Stimulated activated CD4-positive, alpha-beta T cell treated with anti-CD3 and anti-CD28 coated beads, Interleukin-4, amount 100 ng/mL, for 48 hours (primary cell): ENCODE results near the gene CIC.
"Not testable (repeated sequence)": the region's sequence is repeated elsewhere in the genome, so short reads cannot be mapped to it uniquely, and the experiment has no call there.

Source experiments
- DNase-seq, 2 donors: peaks; one replicate each; pipeline ENCODE4 v3.0.0-alpha.2; 2020; ENCODE audit warnings: low read depth in 2 of 2

Gene CIC

GRCh38 chr19:42333975-42334696 is 65.1 kb downstream of the CIC start:
- DNase-seq: no peak

DNA sequence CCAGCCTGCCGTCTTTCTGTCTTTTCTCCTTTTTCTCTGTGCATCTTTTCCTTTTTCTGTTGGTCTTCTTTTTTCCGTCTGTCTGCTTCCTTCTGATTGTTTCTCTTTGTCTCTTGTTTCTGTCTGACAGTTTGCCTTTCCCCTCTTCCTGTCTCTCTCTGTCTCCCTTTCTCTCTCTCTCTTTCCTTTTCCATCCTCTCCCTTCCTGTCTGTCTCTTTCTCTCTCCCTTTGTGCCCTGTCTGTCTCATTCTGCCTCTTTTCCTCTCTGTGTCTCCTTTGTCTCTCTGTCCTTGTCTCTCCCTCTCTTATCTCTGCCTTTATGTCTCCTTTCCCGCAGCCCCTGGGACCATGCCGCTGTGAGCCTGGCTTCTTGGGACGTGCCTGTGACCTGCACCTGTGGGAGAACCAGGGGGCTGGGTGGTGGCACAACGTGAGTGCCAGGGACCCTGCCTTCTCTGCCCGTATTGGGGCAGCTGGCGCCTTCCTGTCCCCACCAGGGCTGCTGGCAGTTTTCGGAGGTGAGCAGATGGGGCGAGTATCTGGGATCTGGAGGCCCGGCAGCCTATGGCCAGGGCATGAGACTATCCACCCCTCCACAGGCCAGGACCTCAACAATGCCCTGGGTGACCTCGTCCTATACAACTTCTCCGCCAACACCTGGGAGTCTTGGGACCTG is 65.8 kb downstream of the CIC start:
- DNase-seq: no peak

DNA sequence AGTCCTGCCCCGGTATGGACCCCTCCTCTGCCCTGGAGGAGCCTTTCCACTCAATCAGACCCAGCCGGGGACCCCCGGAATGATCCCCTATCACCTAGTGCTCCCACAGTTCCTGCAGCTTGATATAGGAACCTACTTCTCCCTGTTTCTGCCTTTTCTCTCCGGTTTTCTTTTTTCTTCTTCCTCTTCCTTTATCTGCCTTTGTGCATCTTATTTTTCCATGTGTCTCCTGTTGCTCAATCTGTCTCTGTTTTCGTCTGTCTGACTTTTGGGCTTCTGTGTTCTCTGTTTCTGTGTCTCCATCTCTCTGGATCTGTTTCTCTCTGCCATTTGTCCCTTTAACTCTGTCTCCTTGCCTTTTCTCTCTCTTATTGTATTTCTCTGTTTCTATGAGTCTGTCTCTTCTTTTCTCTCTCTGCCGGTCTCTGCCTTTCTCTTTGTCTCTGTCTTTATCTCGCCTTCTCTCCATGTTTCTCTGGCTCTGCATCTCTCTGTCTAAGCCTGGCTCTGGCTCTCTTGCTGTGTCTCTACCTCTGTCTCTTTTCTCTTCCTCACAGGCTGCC is 66.4 kb downstream of the CIC start:
- DNase-seq: no peak

GRCh38 chr19:42335971-42336370 is 66.9 kb downstream of the CIC start:
- no peak for DNase-seq

DNA sequence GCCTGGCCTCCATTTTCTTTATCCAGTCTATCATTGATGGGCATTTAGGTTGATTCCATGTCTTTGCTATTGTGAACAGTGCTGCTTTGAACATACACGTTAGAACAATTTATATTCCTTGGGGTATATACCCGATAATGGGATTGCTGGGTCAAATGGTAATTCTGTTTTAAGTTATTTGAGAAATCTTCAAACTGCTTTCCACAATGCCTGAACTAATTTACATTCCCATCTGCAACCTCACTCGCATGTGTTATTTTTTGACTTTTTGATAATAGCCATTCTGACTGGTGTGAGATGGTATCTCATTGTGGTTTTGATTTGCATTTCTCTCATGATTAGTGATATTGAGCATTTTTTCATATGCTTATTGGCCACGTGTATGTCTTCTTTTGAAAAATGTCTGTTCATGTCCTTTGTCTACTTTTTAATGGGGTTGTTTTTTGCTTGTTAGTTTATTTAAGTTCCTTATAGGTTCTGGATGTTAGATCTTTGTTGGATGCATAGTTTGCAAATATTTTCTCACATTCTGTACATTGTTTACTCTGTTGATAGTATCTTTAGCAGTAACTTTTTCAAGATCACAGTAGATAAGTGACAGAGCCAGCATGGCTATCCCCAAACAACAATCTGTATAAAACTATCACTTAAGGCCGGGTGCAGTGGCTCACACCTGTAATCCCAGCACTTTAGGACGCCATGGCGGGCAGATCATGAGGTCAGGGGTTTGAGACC is 70.2 kb downstream of the CIC start:
- not testable (repeated sequence) for DNase-seq

- DNase-seq: not testable (repeated sequence)
Measured at GRCh38 chr19:42339922-42340321, 70.9 kb downstream of the CIC start.

DNA sequence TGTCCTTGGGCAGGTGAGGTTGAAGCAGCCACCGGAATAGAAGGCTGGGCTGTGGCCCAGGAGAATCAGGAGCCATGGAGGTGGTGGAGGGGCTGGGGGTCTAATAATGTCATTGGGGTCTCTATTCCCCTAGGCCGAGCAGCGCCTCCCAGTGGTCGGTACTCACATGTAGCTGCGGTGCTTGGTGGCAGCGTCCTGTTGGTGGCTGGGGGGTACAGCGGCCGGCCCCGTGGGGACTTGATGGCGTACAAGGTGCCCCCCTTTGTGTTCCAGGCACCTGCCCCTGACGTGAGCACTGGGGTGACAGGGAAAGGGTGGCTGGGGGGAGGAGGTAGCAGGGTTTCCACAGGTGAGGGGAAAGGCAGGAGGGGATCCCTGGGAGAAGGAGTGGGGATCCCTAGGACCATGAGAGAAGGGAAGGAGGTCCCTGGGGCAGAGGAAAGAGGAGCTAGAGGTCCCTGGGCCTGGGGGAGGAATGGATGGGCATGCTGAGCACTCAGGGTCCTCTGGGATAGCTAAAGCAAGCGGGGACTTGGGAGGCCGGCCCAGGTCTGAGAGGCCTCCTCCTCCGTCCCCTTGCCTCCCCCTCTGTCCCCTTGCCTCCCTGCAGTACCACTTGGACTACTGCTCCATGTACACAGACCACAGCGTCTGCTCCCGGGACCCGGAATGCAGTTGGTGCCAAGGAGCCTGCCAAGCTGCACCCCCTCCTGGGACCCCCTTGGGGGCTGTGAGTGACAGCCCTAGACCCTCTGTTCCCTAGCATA is 74.5 kb downstream of the CIC start:
- DNase-seq: no peak

DNA sequence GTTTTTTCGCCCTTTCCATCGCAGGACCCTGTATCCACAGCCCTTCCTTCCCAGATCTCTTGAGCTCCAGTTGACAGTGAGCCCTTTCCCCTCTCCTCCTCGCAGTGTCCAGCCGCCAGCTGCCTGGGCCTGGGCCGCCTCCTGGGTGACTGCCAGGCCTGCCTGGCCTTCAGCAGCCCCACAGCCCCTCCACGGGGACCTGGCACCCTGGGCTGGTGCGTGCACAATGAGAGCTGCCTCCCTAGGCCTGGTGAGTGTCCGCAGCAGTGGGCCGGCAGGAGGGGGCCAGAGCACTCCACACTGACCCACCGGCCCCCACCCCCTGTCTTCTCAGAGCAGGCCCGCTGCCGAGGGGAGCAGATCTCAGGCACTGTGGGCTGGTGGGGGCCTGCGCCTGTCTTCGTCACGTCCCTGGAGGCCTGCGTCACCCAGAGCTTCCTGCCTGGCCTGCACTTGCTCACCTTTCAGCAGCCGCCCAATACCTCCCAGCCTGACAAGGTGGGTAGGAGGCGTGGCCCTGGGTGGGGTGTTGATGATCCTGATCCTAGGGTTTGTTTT is 75.4 kb downstream of the CIC start:
- no peak for DNase-seq
